HTR-8/SVneo (cell line): ENCODE data around the gene SCAANT1.

Source experiments
- DNase-seq: peaks from one replicate; pipeline ENCODE4 v3.0.0; 2011; ENCODE audit warnings: low spot score, mixed read lengths; ENCODE audit not compliant: insufficient read length
- FAIRE-seq: peaks from 2 replicates; lab custom pipeline; 2011; peaks lifted over from hg19 to GRCh38; lab: Jason Lieb, UNC

Gene SCAANT1

DNA sequence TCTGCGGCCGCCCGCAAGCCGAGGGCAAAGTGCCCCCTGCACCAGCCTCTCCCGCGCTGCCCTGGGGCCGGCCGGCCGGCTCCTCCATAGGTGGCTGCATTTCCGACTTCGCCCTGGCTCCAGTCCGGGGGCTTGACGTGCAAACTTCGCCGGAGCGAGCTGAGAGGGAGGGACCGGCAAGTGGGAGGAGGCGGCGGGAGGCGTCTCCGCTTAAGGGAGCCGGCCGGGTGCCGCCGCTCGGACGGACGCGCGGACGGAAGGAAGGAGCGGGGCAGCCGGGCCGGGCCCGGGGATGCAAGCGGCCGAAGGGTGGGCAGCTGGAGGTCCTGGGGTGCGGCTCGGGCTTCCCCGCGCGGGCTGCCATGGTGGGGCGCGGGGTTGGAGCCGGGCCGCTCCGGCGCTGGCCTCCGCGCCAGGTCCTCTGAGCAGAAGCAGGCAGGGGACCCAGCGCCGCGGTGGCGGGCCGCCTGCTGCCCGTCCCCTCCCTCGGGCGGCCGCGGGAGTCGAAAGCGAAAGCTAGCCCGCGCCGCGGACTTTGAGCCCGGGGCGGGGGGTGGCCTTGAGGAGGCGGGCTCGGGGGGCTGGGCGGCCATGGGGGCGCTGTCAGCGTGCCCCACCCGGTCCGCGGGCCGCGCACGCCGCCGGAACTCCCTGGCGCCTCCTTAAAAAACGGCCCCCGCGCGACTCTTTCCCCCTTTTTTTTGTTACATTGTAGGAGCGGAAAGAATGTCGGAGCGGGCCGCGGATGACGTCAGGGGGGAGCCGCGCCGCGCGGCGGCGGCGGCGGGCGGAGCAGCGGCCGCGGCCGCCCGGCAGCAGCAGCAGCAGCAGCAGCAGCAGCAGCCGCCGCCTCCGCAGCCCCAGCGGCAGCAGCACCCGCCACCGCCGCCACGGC lies at the start of gene SCAANT1:
SCAANT1 (minus strand) TSS at position 511 of the 895 bp plus-strand sequence.
- DNase-seq (peak; percentile 73), FAIRE-seq (peak; percentile 89)

GRCh38 chr3:63961891-63962290 lies 49.7 kb upstream of the SCAANT1 start:
- DNase-seq (no peak), FAIRE-seq (no peak)

GRCh38 chr3:63960048-63960711 lies 48.0 kb upstream of the SCAANT1 start:
- no peak for FAIRE-seq
- DNase-seq: no peak

GRCh38 chr3:63959146-63959545 lies 47.0 kb upstream of the SCAANT1 start:
- FAIRE-seq: no peak

DNA sequence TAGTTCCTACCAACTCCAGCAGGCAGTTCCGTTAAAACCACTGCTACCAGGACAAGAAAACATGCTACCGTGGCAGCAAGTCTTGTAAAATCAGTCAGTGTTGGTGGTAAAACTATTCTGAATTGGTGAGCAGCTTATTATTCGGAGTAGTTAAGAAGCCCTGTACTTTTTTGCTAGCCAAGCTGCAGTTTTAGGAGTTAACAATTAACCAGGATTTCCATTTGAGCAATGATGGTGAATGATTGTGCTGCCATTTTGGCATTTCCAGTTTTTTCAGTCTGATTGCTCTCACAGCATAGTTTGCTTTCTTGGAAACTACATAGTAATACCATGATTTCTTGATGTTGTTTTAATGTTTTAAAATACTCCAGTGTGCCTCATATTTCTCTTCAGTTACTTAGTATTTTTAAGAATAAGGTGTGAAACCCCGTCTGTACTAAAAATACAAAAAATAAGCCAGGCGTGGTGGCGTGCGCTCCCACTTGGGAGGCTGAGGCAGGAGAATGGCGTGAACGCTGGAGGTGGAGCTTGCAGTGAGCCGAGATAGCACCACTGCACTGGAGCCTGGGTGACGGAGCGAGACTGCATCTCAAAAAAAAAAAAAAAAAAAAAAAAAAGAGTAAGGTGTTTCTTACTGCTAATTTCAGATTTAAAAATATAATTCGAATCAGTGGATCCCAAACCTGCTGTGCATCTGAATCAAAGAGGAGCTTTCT lies 43.8 kb upstream of the SCAANT1 start:
- FAIRE-seq (peak; percentile 20), DNase-seq (no peak)

More at GRCh38 chr3:63959146-63959545, 47.0 kb upstream of the SCAANT1 start:
- no peak for DNase-seq

GRCh38 chr3:63955036-63955650 lies 43.0 kb upstream of the SCAANT1 start:
- no peak for DNase-seq
- FAIRE-seq: no peak

DNA sequence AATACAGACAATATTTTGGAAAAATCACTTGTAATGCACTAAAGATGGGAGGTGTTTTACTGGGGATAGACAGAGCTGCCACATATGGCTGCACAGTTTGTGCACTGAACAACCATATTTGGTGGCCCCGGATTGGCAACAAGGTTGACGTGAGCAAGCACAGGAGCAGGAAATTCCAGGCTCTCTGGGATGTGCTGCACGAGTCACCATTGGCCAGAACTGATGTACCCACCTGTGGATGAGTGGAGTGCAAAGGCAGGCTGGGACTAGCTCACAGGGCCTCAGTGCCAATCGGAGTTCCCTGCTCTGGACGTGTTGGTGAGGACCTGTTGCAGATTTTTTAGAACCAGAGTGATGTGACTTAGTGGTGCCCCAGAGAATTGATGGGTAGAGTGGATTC lies 42.0 kb upstream of the SCAANT1 start:
- FAIRE-seq (no peak), DNase-seq (no peak)

DNA sequence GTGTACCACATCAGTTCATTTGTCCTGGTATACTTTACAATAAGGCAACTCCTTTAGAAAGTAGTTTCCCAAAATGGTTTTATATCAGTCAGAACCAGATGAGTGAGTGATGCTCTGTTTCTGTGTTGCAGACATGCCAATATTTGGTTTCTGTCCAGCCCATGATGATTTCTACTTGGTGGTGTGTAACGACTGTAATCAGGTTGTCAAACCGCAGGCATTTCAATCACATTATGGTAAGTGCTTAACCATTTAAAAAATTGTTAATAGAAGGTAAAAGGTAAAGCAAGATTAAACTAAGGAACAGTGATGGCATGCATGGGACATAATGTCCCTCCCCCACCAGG lies 40.0 kb upstream of the SCAANT1 start:
- FAIRE-seq (no peak), DNase-seq (no peak)

- FAIRE-seq (no peak), DNase-seq (no peak)
Observed at GRCh38 chr3:63951492-63952247, 39.5 kb upstream of the SCAANT1 start.

DNA sequence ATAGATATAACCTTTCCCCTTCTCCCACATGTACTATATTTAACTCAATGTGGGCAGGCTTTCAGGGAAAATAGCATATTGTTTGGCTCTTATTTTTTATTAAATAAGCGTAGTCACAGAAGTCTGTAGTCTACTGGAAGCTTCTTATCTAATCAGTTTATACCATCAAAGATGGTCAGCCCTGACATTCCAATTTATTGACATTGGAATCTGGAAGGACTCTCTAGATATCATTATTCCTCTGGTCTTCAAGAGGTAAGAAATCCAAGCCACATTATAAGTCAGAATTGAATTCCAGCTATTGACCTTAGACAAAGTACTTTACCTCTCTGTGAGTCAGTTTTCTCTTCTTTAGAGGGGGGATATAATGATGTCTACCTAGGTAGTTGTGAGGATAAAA lies 38.5 kb upstream of the SCAANT1 start:
- no peak for FAIRE-seq
- no peak for DNase-seq

GRCh38 chr3:63949005-63949404 lies 36.8 kb upstream of the SCAANT1 start:
- DNase-seq (no peak), FAIRE-seq (no peak)

GRCh38 chr3:63947594-63947993 lies 35.4 kb upstream of the SCAANT1 start:
- no peak for FAIRE-seq
- no peak for DNase-seq

- DNase-seq: no peak
- no peak for FAIRE-seq
Observed at GRCh38 chr3:63946753-63947152, 34.6 kb upstream of the SCAANT1 start.

DNA sequence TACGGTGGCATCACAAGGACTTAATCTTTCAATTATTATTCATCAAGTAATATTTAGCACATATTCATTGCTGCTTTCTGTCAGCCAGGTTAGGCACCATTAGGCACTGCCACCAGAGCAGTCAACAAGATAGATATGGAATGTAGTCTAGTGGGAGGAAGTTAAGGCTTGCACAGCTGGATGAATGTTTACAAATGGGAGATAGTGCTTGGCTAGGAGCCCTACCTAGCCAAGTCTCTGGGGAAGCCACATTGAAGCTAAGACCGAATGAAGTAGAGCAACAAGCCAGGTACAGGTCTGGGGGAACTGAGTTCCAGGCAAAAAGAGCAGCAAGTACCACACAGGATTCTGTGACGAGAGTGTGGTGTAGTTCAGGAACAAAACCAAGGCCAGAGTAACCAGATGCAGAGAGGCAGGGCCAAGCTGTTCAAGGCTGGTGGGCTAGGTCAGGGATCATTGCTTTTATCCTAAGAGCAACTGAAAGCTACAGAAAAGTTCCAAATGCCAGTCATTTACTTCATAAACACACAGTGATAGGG lies 33.4 kb upstream of the SCAANT1 start:
- no peak for DNase-seq
- no peak for FAIRE-seq

DNA sequence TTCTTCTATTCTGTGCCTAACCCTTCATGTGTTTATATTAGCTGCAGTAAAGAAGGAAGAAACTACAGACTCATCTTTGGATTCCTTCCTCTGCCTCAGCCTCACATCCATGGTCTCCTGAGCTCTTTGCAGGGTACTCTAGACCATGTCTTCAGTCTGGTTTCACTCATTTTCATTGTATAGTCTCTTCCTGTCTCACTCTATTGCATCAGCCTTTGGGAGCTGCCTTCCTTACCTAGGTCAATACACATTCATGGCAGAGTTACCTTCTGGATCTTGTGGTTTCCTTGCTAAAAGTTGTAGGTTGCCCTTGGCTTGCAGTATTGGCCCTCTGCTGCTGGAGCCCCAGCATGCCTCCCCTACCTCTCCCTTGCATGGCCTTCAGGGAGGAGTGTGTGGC lies 31.5 kb upstream of the SCAANT1 start:
- FAIRE-seq (no peak), DNase-seq (no peak)

DNA sequence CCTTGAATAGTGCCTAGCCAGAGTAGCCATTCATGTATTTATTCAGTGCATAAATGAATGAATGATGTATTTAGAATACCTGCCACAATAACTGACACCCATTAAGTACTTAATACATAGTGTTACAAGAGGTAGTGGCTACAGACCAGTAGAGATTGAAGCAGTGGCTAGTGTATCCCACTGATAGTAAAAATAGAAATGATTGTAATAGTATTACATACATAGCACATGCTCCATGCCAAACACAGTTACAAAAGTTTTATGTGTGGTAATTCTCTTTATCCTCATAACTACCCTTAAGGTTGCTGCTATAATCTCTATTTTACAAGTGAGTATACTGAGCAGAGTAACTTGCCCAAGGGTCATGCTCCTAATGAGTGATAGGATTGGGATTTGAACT lies 30.3 kb upstream of the SCAANT1 start:
- no peak for FAIRE-seq
- DNase-seq: no peak

- no peak for DNase-seq
- FAIRE-seq: no peak
Observed at GRCh38 chr3:63940389-63940757, 28.2 kb upstream of the SCAANT1 start.

GRCh38 chr3:63937661-63938651 lies 25.8 kb upstream of the SCAANT1 start:
- FAIRE-seq (no peak), DNase-seq (no peak)
